ENCODE data around the gene PRAMEF33. TPM values are rescaled to one million over a fixed set of nuclear protein-coding genes. Genes with fewer than 3 reads are reported as not detected.
"Not testable (repeated sequence)": the region's sequence is repeated elsewhere in the genome, so short reads cannot be mapped to it uniquely, and the experiment has no call there.

PRAMEF33 gene, protein sequence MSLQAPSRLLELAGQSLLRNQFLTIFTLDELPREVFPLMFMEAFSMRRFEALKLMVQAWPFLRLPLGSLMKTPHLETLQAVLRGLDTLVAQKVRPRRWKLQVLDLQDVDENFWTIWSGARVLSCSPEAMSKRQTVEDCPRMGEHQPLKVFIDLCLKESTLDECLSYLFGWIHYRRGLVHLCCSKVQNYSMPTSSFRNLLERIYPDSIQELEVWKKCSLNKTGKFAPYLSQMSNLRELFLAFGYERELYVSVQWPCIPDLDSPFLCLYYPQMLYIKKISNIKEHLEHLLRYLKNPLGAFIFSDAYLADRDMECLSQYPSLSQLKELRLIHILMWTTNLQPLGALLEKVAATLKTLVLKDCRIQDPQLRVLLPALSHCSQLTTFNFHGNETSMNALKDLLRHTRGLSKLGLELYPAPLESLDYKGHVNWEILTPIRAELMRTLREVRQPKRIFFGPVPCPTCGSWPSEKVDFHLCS
- polyA plus RNA-seq (ENCODE audit: insufficient read depth in 1 of 5, insufficient read length in 5 of 5, low replicate concordance in 1 of 5) = not detected
- long read RNA-seq, donor 1 = 0 reads
- long read RNA-seq, donor 2 = 0 reads
- long read RNA-seq, donor 3 = 0 reads
- long read RNA-seq, donor 4 = 0 reads
- long read RNA-seq, donor 5 = 0 reads
- long read RNA-seq, donor 6 = 0 reads
- long read RNA-seq, donor 7 = 0 reads
- long read RNA-seq, donor 8 = 0 reads

DNA sequence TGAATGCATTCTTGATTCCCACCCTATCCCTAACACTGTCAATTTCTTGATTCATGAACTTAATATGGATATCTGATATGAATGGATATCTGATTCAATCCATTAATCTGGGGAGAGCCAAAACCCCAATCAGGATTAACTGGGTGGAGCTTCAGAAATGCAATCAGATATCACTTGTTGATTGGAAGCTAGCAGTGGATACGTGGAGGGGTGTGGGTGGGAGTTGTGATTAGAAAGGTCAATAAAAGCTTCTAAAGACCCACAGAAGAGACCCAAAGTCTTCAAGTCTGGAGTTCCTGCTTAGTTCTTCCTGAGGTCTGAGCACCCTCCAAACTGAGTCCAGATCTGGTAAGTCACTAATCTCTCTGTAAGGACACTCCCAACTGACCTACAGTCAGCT lies at the start of gene PRAMEF33:
TSS of gene PRAMEF33 (plus strand) at position 301 of the 400 bp plus-strand sequence. CDS start 2,416 bp downstream, outside the sequence.
- not testable (repeated sequence) for DNase-seq

DNA sequence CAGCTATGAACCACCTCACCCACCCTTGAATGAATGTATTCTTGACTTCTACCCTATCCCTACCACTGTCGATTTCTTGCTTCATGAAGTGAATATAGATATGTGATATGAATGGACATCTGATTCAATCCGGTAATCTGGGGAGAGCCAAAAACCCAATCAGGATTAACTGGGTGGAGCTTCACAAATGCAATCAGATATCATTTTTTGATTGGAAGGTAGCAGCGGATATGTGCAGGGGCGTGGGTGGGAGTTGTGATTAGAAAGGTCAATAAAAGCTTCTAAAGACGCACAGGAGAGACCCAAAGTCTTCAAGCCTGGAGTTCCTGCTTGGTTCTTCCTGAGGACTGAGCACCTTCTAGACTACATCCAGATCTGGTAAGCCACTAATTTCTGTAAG lies 49.4 kb upstream of the PRAMEF33 start, which contains the start of gene PRAMEF5:
TSS of gene PRAMEF5 (plus strand) at position 301 of the 400 bp plus-strand sequence. CDS start 5,071 bp downstream, outside the sequence.
- not testable (repeated sequence) for DNase-seq

DNA sequence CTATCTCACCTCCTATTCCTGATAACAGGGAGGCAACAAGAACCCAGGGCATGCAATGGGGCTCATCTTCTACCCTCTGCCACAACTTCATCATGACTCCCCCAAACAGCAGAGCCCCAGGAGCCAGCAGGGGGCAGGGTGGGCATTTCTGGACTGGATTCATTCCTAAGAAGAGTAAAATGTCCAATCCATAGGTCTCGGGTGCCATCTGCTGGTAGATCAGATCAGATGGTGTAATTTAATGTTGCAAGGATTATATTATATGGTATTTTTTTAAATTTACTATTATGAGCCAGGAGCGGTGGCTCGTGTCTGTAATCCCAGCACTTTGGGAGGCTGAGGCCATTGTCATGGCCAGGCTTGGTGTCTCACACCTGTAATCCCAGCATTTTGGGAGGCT lies 38.2 kb upstream of the PRAMEF33 start:
- not testable (repeated sequence) for DNase-seq

DNA sequence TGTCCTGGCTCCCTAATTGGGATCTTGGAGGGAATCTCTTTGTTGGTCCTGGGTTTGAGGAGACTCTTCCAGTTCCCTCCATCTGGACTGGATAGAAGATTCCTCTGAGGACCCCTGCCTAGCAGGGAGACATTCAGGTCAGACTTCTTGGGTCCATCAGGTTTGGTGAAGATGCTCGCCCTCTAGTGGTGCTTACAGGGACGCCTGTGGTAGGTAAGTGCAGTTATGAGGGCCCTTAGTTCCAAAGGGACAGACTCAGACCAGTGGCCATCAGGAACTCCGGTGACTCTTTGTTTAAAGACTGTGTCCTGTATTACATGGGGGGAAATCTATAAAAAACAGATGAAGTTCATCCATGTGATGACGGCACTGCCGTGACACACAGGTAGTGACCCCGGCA lies 26.3 kb upstream of the PRAMEF33 start:
- DNase-seq = not testable (repeated sequence)

DNA sequence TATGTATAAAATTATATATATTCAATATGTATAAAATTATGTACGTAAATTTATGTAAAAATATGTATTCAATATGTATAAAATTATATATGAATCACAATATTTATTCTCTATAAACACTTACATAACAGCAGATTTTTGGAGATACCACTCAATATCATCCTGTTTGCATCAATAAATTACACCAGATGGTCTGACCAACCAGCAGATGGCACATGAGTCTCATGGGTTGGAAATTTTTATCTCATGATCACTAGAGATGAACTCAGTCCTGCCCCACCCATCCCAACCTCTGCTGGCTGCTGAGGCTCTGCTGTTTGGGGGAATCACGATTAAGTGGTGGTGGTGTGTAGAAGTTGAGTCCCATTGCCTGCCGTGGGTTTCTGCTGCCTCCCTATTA lies 23.7 kb upstream of the PRAMEF33 start:
- not testable (repeated sequence) for DNase-seq

DNA sequence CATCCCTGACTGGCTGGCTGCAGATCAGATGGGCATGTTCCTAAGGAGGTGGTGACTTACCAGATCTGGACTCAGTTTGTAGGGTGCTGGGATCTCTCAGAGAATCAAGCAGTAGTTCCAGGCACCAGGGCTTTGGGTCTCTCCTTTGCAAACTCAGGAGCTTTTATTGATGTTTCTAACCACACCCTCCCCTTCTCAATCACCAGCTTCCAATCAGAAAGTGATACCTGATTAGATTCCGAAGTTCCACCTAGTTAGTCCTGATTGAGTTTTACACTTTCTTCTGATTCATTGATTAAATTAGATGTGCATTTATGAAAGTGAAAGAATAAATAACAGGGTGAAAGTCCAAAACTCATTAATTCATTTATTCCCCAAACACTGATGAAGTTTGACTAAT lies 18.3 kb upstream of the PRAMEF33 start, which contains the start of gene PRAMEF8:
TSS of gene PRAMEF8 (minus strand) at position 101 of the 400 bp plus-strand sequence. CDS start 1,046 bp downstream, outside the sequence.
- DNase-seq = not testable (repeated sequence)

DNA sequence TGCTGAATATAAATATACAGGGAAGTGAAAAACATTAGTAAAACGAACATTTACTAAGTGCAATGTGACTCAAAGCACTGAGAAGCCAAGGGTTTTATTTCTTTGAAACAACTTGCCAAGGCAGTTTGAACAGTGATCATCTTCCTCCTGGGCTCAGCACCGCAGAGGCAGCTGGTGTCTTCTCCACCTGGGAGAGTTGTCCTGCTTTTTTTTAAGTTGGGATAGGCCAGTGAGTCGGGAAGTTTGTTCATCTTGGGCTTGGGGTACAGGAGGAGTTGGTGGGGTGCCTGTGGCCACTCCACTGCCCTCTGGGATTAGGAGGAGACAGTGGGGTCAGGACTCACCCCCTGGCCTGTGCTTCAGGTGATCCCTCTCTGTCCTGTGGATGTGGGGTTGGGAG lies 14.3 kb upstream of the PRAMEF33 start:
- DNase-seq = not testable (repeated sequence)

DNA sequence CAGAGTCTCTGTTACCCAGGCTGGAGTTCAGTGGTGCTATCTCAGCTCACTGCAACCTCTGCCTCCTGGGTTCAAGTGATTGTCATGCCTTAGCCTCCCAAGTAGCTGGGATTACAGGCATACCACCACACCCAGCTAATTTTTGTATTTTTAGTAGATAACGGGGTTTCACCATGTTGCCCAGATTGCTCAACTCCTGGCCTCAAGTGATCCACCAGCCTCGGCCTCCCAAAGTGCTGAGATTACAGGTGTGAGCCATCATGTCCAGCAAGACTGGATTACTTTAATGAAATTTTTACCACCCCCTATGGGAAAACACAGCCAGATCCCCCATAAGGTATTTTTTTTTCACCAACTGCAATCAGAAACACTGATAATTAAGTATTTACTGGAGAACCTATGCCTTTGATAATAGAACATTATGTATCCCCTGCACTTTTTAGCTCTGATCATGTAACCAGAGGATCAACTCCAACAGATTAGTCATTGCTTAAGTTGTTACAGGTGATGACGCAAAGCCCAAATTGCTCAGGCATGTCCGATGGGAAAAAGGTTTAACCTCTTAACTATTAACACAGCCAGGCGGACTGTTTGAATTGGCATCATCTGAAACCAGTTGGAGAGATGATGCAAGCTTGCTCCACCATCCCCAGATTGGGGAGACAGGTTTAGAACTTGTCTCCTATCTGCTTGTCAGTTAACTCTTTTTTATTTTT lies 6.0 kb upstream of the PRAMEF33 start:
- not testable (repeated sequence) for DNase-seq

DNA sequence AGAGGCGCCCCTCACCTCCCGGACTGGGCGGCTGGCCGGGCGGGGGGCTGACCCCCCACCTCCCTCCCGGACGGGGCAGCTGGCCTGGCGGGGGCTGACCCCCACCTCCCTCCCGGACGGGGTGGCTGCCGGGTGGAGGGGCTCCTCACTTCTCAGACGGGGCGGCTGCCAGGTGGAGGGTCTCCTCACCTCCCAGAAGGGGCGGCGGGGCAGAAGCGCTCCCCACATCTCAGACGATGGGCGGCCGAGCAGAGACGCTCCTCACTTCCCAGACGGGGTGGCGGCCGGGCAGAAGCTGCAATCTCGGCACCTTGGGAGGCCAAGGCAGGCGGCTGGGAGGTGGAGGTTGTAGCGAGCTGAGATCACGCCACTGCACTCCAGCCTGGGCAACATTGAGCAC lies 4.6 kb upstream of the PRAMEF33 start:
- DNase-seq = not testable (repeated sequence)

DNA sequence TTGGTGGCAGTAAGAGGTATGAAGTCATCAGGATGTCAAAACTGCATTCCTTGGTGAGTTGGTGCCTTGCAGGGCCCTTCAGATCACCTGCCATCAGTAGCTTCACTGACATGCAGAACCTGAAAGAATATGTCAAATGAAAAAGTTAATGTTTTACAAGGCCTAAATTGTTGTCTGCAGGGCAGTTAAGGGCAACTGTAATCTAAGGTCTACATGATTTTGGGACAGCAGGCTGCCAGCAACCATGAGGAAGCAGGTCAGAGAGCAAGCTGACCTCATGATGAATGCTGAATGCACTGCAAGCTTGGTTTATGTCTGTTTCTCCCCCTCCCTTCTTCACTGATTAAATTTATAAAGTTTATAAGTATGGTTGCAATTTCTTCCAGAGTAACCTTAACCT lies 1.1 kb upstream of the PRAMEF33 start:
- not testable (repeated sequence) for DNase-seq

DNA sequence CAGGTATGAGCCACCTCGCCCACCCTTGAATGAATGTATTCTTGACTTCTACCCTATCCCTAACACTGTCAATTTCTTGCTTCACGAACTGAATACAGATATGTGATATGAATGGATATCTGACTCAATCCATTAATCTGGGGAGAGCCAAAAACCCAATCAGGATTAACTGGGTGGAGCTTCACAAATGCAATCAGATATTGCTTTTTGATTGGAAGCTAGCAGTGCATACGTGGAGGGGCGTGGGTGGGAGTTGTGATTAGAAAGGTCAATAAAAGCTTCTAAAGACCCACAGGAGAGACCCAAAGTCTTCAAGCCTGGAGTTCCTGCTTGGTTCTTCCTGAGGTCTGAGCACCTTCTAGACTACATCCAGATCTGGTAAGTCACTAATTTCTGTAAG lies 11.9 kb downstream of the PRAMEF33 start, which contains the start of gene PRAMEF15:
TSS of gene PRAMEF15 (plus strand) at position 301 of the 400 bp plus-strand sequence. CDS start 2,827 bp downstream, outside the sequence.
- DNase-seq = not testable (repeated sequence)

DNA sequence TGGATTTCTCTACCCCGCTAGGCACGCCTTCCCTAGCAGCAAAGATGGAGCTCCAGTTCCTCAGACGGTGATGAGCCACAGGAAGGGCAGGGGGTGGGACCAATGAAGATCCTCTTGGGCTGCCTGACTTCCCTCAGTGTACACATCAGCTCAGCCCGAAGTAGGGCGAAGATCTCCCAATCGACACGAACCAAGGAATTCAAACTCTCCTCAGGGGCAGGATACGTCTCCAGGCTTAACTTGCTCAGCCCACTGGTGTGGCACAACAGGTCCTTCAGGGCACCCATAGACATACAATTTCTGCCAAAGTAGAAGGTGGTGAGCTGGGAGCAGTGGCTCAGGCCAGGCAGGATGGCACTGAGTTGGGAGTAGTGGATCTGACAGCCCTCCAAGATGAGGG lies 39.2 kb downstream of the PRAMEF33 start:
- not testable (repeated sequence) for DNase-seq

DNA sequence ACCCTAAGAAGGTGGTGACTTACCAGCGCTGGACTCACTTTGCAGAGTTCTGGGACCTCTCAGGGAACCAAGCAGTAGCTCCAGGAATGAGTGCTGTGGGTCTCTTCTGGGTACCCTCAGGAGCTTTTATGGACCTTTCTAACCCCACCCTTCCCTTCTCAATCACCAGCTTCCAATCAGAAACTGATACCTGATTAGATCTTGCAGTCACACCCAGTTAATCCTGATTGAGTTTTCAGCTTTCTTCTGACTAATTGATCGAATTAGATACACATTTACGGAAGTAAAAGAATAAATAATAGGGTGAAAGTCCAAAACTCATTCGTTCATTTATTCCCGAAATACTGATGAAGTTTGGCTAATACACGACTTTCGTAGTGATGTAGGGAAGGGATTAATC lies 43.7 kb downstream of the PRAMEF33 start, which contains the start of gene PRAMEF14:
TSS of gene PRAMEF14 (minus strand) at position 101 of the 400 bp plus-strand sequence. CDS start 1,820 bp downstream, outside the sequence.
- not testable (repeated sequence) for DNase-seq

DNA sequence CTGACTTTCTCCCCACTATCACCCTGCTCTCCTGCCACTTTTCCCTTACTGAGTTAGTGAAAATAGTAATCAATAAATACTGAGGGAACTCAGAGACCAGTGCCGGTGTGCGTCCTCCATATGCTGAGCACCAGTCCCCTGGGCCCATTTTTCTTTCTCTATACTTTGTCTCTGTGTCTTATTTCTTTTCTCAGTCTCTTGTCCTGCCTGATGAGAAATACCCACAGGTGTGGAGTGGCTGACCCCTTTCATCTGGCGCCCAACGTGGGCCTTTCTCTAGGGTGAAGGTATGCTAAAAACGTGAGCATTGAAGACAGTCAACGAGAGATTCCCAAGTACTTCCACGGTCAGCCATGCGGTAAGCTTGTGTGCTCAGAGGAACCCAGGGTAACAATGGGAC lies 50.1 kb downstream of the PRAMEF33 start:
- DNase-seq = not testable (repeated sequence)

DNA sequence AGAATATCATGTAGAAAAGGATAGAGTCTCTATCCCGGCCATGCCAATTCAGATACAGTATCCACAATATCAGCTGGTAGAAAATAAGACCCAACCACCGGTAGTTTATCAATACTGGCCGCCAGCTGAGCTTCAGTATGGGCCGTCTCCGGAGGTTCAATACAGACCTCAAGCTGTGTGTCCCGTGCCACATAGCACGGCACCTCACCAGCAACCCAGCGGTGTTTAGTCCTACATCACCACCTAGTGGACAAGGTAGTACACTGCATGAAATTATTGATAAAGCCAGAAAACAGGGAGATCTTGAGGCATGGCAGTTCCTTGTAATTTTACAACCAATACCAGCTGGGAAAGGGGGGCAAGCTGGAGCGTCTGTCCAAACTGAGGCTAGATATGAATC lies 51.1 kb downstream of the PRAMEF33 start:
- DNase-seq = not testable (repeated sequence)

DNA sequence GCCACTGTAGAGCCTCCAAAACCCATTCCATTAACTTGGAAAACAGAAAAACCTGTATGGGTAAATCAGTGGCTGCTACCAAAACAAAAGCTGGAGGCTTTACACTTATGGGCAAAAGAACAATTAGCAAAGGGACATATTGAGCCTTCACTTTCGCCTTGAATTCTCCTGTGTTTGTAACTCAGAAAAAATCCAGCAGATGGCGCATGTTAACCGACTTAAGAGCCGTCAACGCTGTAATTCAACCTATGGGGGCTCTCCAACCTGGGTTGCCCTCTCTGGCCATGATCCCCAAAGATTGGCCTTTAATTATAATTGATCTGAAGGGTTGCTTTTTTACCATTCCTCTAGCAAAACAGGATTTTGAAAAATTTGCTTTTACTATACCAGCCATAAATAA lies 53.4 kb downstream of the PRAMEF33 start:
- DNase-seq = peak; percentile 4 to 9

Other genes starting within 250 kb of the PRAMEF33 start
- gene PRAMEF27, start 247.0 kb upstream of the PRAMEF33 start, polyA plus RNA-seq (ENCODE audit: insufficient read depth in 1 of 5, insufficient read length in 5 of 5, low replicate concordance in 1 of 5) = not detected
- not detected for gene HNRNPCL3, start 242.8 kb upstream of the PRAMEF33 start, polyA plus RNA-seq (ENCODE audit: insufficient read depth in 1 of 5, insufficient read length in 5 of 5, low replicate concordance in 1 of 5)
- gene PRAMEF25, start 232.8 kb upstream of the PRAMEF33 start, polyA plus RNA-seq (ENCODE audit: insufficient read depth in 1 of 5, insufficient read length in 5 of 5, low replicate concordance in 1 of 5) = not detected
- gene HNRNPCL2, start 186.7 kb upstream of the PRAMEF33 start, polyA plus RNA-seq (ENCODE audit: insufficient read depth in 1 of 5, insufficient read length in 5 of 5, low replicate concordance in 1 of 5) = under 1 TPM in 4 of 5 donors, not detected in 1; 0.16 to 0.26 (median 0.23) TPM
- not detected for gene PRAMEF26, start 147.5 kb upstream of the PRAMEF33 start, polyA plus RNA-seq (ENCODE audit: insufficient read depth in 1 of 5, insufficient read length in 5 of 5, low replicate concordance in 1 of 5)
- under 1 TPM in 2 of 5 donors, not detected in 3; 0.28 to 0.38 TPM for gene HNRNPCL4, start 137.9 kb upstream of the PRAMEF33 start, polyA plus RNA-seq (ENCODE audit: insufficient read depth in 1 of 5, insufficient read length in 5 of 5, low replicate concordance in 1 of 5)
- not detected for gene PRAMEF9, start 131.7 kb upstream of the PRAMEF33 start, polyA plus RNA-seq (ENCODE audit: insufficient read depth in 1 of 5, insufficient read length in 5 of 5, low replicate concordance in 1 of 5)
- not detected for gene PRAMEF13, start 102.1 kb upstream of the PRAMEF33 start, polyA plus RNA-seq (ENCODE audit: insufficient read depth in 1 of 5, insufficient read length in 5 of 5, low replicate concordance in 1 of 5)
- gene PRAMEF18, start 77.4 kb upstream of the PRAMEF33 start, polyA plus RNA-seq (ENCODE audit: insufficient read depth in 1 of 5, insufficient read length in 5 of 5, low replicate concordance in 1 of 5) = not detected
- gene PRAMEF5, start 49.3 kb upstream of the PRAMEF33 start, polyA plus RNA-seq (ENCODE audit: insufficient read depth in 1 of 5, insufficient read length in 5 of 5, low replicate concordance in 1 of 5) = not detected
- not detected for gene PRAMEF8, start 18.4 kb upstream of the PRAMEF33 start, polyA plus RNA-seq (ENCODE audit: insufficient read depth in 1 of 5, insufficient read length in 5 of 5, low replicate concordance in 1 of 5)
- not detected for gene PRAMEF15, start 12.0 kb downstream of the PRAMEF33 start, polyA plus RNA-seq (ENCODE audit: insufficient read depth in 1 of 5, insufficient read length in 5 of 5, low replicate concordance in 1 of 5)
- not detected for gene PRAMEF14, start 43.6 kb downstream of the PRAMEF33 start, polyA plus RNA-seq (ENCODE audit: insufficient read depth in 1 of 5, insufficient read length in 5 of 5, low replicate concordance in 1 of 5)
- gene PRAMEF19, start 68.4 kb downstream of the PRAMEF33 start, polyA plus RNA-seq (ENCODE audit: insufficient read depth in 1 of 5, insufficient read length in 5 of 5, low replicate concordance in 1 of 5) = not detected
- not detected for gene PRAMEF17, start 86.1 kb downstream of the PRAMEF33 start, polyA plus RNA-seq (ENCODE audit: insufficient read depth in 1 of 5, insufficient read length in 5 of 5, low replicate concordance in 1 of 5)
- gene PRAMEF20, start 106.9 kb downstream of the PRAMEF33 start, polyA plus RNA-seq (ENCODE audit: insufficient read depth in 1 of 5, insufficient read length in 5 of 5, low replicate concordance in 1 of 5) = not detected
- gene LRRC38, start 210.5 kb downstream of the PRAMEF33 start, polyA plus RNA-seq (ENCODE audit: insufficient read depth in 1 of 5, insufficient read length in 5 of 5, low replicate concordance in 1 of 5) = 1 to 10 TPM in 1 of 5 donors, not detected in 4; 1.5 TPM

Measured in right lung (tissue), 10 donors.